SU-DHL-6 (cell line): ENCODE measurements around the gene TLCD3A.

Experiments used
- H2AFZ ChIP-seq: fragments of 200-600 bp; sonication (generic); 2 replicates; pipeline ENCODE4 v1.6.1; 2014; ENCODE audit warnings: low read depth, mild to moderate bottlenecking, moderate library complexity, mixed read lengths, antibody characterized with exemption, low read length; ENCODE audit not compliant: severe bottlenecking
- H3F3A ChIP-seq: fragments of 200-600 bp; shearing (Covaris generic); 2 replicates; pipeline ENCODE4 v1.6.0; 2016; ENCODE audit warnings: antibody characterized with exemption, mild to moderate bottlenecking; ENCODE audit not compliant: insufficient read depth
- H3K27ac ChIP-seq: fragments of 200-600 bp; sonication (generic); 2 replicates; pipeline ENCODE4 v1.5.1; 2016; ENCODE audit warnings: low read depth, mild to moderate bottlenecking, low read length, moderate library complexity, mixed read lengths
- H3K27me3 ChIP-seq: fragments of 200-600 bp; sonication (generic), shearing (Covaris generic); 2 replicates; pipeline ENCODE4 v1.6.0; 2014; ENCODE audit warnings: mild to moderate bottlenecking, low read length
- H3K36me3 ChIP-seq: fragments of 200-600 bp; sonication (generic); 2 replicates; pipeline ENCODE4 v1.6.1; 2014; ENCODE audit warnings: mild to moderate bottlenecking, low read length, mixed read lengths
- H3K4me2 ChIP-seq: fragments of 300-600, 200-600 bp; shearing (Covaris generic), sonication (generic); 2 replicates; pipeline ENCODE4 v1.6.0; 2014; ENCODE audit warnings: low read length, low read depth, mild to moderate bottlenecking; ENCODE audit not compliant: poor library complexity, severe bottlenecking
- H3K4me3 ChIP-seq: fragments of 200-600 bp; sonication (generic); 2 replicates; pipeline ENCODE4 v1.5.1; 2014; ENCODE audit warnings: antibody characterized with exemption, low read length, mild to moderate bottlenecking, mixed read lengths; ENCODE audit not compliant: insufficient read depth, poor library complexity, severe bottlenecking
- H3K79me2 ChIP-seq: fragments of 200-600 bp; sonication (generic); 2 replicates; pipeline ENCODE4 v1.6.1; 2014; ENCODE audit warnings: mild to moderate bottlenecking, low read length, moderate library complexity; ENCODE audit not compliant: insufficient read depth
- H3K9ac ChIP-seq: fragments of 200-600 bp; sonication (generic); 2 replicates; pipeline ENCODE4 v1.7.0; 2014; ENCODE audit warnings: mild to moderate bottlenecking, low read length
- H3K9me2 ChIP-seq: fragments of 200-600 bp; sonication (generic); replicated peaks from 2 replicates; pipeline ENCODE4 v1.6.1; 2014; ENCODE audit warnings: low read length; ENCODE audit not compliant: insufficient read depth
- H3K9me3 ChIP-seq: fragments of 200-600 bp; sonication (generic); 2 replicates; pipeline ENCODE4 v1.6.1; 2014; ENCODE audit warnings: low read length, mixed read lengths; ENCODE audit not compliant: insufficient read depth
- H4K20me1 ChIP-seq: fragments of 200-600 bp; sonication (generic); 2 replicates; pipeline ENCODE4 v1.6.1; 2014; ENCODE audit warnings: low read depth, mild to moderate bottlenecking, antibody characterized with exemption, low read length, moderate library complexity, mixed read lengths
- EZH2phosphoT487 ChIP-seq: fragments of 200-600 bp; sonication (generic), shearing (Covaris generic); conservative IDR thresholded peaks from 2 replicates; pipeline ENCODE4 v1.6.1; 2018; ENCODE audit warnings: mild to moderate bottlenecking, antibody characterized with exemption, low read length, moderate library complexity, mixed read lengths
- TF ChIP-seq, protein P1 (sequence below): fragments of 200-600 bp; sonication (generic); IDR thresholded peaks from one replicate; pipeline ENCODE4 v1.5.1; 2017; ENCODE audit warnings: antibody characterized with exemption, mild to moderate bottlenecking, low read length, moderate library complexity; ENCODE audit not compliant: insufficient read depth, poor library complexity, severe bottlenecking

Gene TLCD3A

DNA sequence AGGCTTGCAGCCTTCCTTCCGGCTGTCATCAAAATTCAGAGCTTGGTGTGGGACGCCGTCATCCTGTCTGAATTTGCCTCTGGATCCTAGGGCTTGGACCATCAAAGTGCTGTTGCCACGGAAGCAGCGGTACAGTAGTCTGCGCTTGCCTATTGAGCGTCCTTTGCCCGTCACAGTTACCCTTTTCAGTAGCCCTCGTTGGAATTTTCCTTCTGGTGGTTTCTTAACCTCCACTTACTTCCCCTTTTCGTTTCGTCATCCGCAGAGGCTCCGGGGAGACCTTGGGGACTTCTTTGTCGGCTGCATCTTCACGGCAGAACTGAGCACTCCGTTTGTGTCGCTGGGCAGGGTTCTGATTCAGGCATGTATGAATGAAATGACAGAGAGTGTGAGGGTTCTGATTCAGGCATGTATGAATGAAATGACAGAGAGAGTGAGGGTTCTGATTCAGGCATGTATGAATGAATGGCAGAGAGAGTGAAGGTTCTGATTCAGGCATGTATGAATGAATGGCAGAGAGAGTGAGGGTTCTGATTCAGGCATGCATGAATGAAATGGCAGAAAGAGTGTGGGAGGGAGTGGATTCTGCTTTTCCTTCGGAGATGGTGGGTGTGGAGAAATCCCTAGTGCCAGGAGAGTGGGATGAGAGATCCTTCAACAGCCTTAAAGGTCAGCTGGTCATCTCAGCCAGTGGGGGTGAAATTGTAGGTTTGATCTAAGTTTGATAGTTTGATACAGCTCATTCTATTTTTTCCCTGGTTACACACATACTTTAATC, 8.0 kb downstream of the TLCD3A start:
- no peaks in the 10 kb centered on the region for H3K27me3 ChIP-seq
- peaks cover 30% of the 10 kb centered on the region for H3K79me2 ChIP-seq
- H3K9me3 ChIP-seq, result no peaks in the 10 kb centered on the region
- H4K20me1 ChIP-seq, result peaks cover 12% of the 10 kb centered on the region
- no peak for TF ChIP-seq EZH2phosphoT487
- TF ChIP-seq, protein P1, sequence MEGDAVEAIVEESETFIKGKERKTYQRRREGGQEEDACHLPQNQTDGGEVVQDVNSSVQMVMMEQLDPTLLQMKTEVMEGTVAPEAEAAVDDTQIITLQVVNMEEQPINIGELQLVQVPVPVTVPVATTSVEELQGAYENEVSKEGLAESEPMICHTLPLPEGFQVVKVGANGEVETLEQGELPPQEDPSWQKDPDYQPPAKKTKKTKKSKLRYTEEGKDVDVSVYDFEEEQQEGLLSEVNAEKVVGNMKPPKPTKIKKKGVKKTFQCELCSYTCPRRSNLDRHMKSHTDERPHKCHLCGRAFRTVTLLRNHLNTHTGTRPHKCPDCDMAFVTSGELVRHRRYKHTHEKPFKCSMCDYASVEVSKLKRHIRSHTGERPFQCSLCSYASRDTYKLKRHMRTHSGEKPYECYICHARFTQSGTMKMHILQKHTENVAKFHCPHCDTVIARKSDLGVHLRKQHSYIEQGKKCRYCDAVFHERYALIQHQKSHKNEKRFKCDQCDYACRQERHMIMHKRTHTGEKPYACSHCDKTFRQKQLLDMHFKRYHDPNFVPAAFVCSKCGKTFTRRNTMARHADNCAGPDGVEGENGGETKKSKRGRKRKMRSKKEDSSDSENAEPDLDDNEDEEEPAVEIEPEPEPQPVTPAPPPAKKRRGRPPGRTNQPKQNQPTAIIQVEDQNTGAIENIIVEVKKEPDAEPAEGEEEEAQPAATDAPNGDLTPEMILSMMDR, result no peak
- H3K9me2 ChIP-seq, result no peaks in the 10 kb centered on the region
- H3K27ac ChIP-seq, result peak overlapping the region; percentile 57
- no peak overlapping the region for H3K4me3 ChIP-seq
- no peak overlapping the region for H2AFZ ChIP-seq
- H3F3A ChIP-seq, result peaks cover 40% of the 10 kb centered on the region
- H3K4me2 ChIP-seq, result peak overlapping the region; percentile 35
- H3K9ac ChIP-seq, result no peak overlapping the region; the same call in 1 of the 2 replicates
- H3K36me3 ChIP-seq, result peaks cover 10% of the 10 kb centered on the region

GRCh38 chr17:742147-742793, 9.9 kb downstream of the TLCD3A start:
- no peaks in the 10 kb centered on the region for H3K9me2 ChIP-seq
- peaks cover 39% of the 10 kb centered on the region for H3F3A ChIP-seq
- H3K36me3 ChIP-seq, result peaks cover 10% of the 10 kb centered on the region
- no peak overlapping the region for H2AFZ ChIP-seq
- no peaks in the 10 kb centered on the region for H3K9me3 ChIP-seq
- H3K9ac ChIP-seq, result no peak overlapping the region
- peaks cover 42% of the 10 kb centered on the region for H3K79me2 ChIP-seq
- peaks cover 12% of the 10 kb centered on the region for H4K20me1 ChIP-seq
- no peak overlapping the region for H3K27ac ChIP-seq
- no peaks in the 10 kb centered on the region for H3K27me3 ChIP-seq
- no peak overlapping the region for H3K4me2 ChIP-seq
- H3K4me3 ChIP-seq, result no peak overlapping the region
- no peak for TF ChIP-seq EZH2phosphoT487

DNA sequence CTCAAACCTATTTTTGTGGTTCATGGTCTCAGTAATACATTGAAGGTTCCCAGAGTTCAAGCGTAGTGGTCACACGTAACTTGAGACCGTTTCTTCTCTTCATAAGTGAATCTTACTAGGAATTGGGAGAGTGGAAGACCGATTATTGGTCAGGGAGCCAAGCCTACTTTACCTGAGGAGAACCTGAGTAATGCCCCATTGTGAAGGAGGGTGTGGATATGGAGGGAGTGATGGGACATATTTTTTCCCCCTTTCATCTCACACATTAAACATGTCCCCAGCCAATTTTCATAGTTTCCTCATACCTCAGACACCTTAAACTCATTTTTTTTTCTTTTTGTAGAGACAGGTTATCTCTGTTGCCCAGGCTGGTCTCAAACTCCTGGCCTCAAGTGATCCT, 10.7 kb downstream of the TLCD3A start:
- no peak overlapping the region for H2AFZ ChIP-seq
- no peak overlapping the region for H3K4me3 ChIP-seq
- no peak overlapping the region for H3K9ac ChIP-seq
- H3K4me2 ChIP-seq, result no peak overlapping the region
- TF ChIP-seq, protein P1, result no peak
- no peak for TF ChIP-seq EZH2phosphoT487
- H3K9me3 ChIP-seq, result no peaks in the 10 kb centered on the region
- H3K9me2 ChIP-seq, result no peaks in the 10 kb centered on the region
- peaks cover 12% of the 10 kb centered on the region for H4K20me1 ChIP-seq
- H3F3A ChIP-seq, result peaks cover 35% of the 10 kb centered on the region
- peaks cover 44% of the 10 kb centered on the region for H3K79me2 ChIP-seq
- H3K27ac ChIP-seq, result no peak overlapping the region
- H3K36me3 ChIP-seq, result peaks cover 10% of the 10 kb centered on the region
- no peaks in the 10 kb centered on the region for H3K27me3 ChIP-seq

DNA sequence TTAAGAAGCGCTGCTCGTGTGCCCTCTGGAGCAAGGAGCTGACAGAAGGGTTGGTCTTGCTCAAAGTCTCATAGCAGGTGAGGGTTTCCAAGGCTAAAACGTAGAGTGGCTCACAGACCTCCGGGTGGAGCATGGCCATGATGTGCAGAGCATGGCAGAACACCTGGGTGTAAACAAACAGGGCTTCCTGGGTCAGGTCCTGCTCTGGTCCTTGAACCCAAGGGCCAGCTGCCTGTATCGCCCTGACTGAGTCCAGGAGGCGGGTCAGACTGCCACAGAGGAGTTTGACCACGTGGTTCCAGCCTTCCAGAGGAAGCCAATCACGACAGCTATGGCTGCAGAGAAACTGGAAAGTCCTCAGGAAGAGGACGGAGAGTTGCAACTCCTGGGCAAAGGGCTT, 12.5 kb downstream of the TLCD3A start:
- Histone ChIP-seq H3K27me3 (no peaks in the 10 kb centered on the region), H3K4me3 (no peak overlapping the region), H3K36me3 (peaks cover 10% of the 10 kb centered on the region), H3K9ac (no peak overlapping the region), H3K9me2 (no peaks in the 10 kb centered on the region), H3K27ac (no peak overlapping the region), H4K20me1 (peaks cover 14% of the 10 kb centered on the region), H3F3A (peaks cover 35% of the 10 kb centered on the region), H3K4me2 (no peak overlapping the region), H3K9me3 (no peaks in the 10 kb centered on the region), H2AFZ (no peak overlapping the region), H3K79me2 (peaks cover 56% of the 10 kb centered on the region)
- TF ChIP-seq, protein P1, result no peak
- TF ChIP-seq EZH2phosphoT487, result no peak
